Rectal smooth muscle tissue (tissue), 1 donor: ENCODE data around the gene RND3.

Source experiments
- H3K27ac ChIP-seq: one replicate; pipeline ENCODE4 v1.7.0; 2013; ENCODE audit warnings: low read depth, low read length, inconsistent platforms
- H3K27me3 ChIP-seq: one replicate; pipeline ENCODE4 v1.7.0; 2013; ENCODE audit warnings: low read length; ENCODE audit not compliant: control insufficient read depth, insufficient read depth
- H3K36me3 ChIP-seq: one replicate; pipeline ENCODE4 v1.7.0; 2013; ENCODE audit warnings: low read length; ENCODE audit not compliant: control insufficient read depth, insufficient read depth
- H3K4me1 ChIP-seq: one replicate; pipeline ENCODE4 v1.7.0; 2013; ENCODE audit warnings: low read length; ENCODE audit not compliant: control insufficient read depth, insufficient read depth
- H3K4me3 ChIP-seq: one replicate; pipeline ENCODE4 v1.7.0; 2013; ENCODE audit warnings: low read length
- H3K9ac ChIP-seq: one replicate; pipeline ENCODE4 v1.7.0; 2013; ENCODE audit warnings: low read length

Gene RND3, protein sequence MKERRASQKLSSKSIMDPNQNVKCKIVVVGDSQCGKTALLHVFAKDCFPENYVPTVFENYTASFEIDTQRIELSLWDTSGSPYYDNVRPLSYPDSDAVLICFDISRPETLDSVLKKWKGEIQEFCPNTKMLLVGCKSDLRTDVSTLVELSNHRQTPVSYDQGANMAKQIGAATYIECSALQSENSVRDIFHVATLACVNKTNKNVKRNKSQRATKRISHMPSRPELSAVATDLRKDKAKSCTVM

GRCh38 chr2:150487537-150488429 is at the start of gene RND3:
Gene RND3, minus strand, starts transcription at chr2:150487667. Its CDS starts 250 bp downstream, at chr2:150487417.
- Histone ChIP-seq H3K27ac (peak within 1 kb of the TSS; percentile 93), H3K9ac (no peak within 1 kb of the TSS), H3K36me3 (no peaks in the 10 kb centered on the region)

GRCh38 chr2:150535176-150535575 is 47.7 kb upstream of the RND3 start:
- no peaks in the 10 kb centered on the region for H3K36me3 ChIP-seq

More at GRCh38 chr2:150487537-150488429, at the start of gene RND3:
- H3K4me1 ChIP-seq, result peaks cover 14% of the 10 kb centered on the region
- no peaks in the 10 kb centered on the region for H3K27me3 ChIP-seq
- H3K4me3 ChIP-seq, result peak within 1 kb of the TSS; percentile 93

DNA sequence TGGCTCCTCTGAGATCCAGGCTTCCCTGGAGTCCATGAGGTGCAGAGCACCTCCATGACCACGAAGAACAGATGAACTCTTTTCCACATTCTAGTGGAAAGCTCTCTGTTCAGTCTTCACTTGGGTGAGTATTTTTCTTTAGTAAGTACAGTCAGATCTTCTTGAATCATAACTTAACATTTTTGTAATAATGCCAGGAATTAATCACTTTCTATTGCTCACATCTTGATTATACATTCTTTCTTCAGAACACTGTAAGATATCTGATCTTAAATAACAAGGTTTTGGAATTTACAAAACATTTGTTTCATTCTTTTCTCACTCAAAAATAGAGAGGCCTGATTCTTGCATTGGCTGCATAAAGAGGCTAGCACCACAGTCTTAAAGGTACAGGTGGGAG is 45.4 kb upstream of the RND3 start:
- no peak overlapping the region for H3K4me3 ChIP-seq
- H3K4me1 ChIP-seq, result no peaks in the 10 kb centered on the region
- no peak overlapping the region for H3K27ac ChIP-seq
- H3K36me3 ChIP-seq, result no peaks in the 10 kb centered on the region
- no peak overlapping the region for H3K9ac ChIP-seq
- peaks cover 2% of the 10 kb centered on the region for H3K27me3 ChIP-seq

More at GRCh38 chr2:150535176-150535575, 47.7 kb upstream of the RND3 start:
- no peaks in the 10 kb centered on the region for H3K4me1 ChIP-seq
- H3K4me3 ChIP-seq, result no peak overlapping the region
- H3K27ac ChIP-seq, result no peak overlapping the region
- no peak overlapping the region for H3K9ac ChIP-seq
- H3K27me3 ChIP-seq, result peaks cover 2% of the 10 kb centered on the region

DNA sequence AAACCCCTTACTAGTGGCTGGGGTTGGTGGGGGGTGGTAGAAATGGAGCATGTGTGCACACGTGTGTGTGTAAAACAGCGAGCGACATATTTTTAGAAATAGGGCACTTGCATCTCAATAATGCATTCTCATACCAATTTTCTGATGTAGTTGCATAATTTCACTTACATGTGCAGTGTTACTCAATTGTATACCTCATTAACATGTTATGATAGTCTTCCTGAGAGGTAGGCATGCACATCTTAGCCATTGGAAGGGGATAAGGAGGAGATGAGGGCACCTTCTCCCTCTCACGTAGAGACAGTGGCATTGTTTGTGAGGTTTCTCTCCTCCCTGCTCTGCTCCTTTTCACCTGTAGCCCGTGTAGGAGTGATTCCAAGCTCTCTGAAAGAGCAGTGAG is 44.6 kb upstream of the RND3 start:
- no peak overlapping the region for H3K9ac ChIP-seq
- H3K4me1 ChIP-seq, result no peaks in the 10 kb centered on the region
- no peak overlapping the region for H3K27ac ChIP-seq
- H3K4me3 ChIP-seq, result no peak overlapping the region
- peaks cover 2% of the 10 kb centered on the region for H3K27me3 ChIP-seq
- H3K36me3 ChIP-seq, result no peaks in the 10 kb centered on the region

- Histone ChIP-seq H3K4me3 (no peak overlapping the region), H3K36me3 (no peaks in the 10 kb centered on the region), H3K4me1 (no peaks in the 10 kb centered on the region), H3K9ac (no peak overlapping the region), H3K27me3 (peaks cover 2% of the 10 kb centered on the region), H3K27ac (no peak overlapping the region)
Measured at GRCh38 chr2:150531591-150531990, 44.1 kb upstream of the RND3 start.

DNA sequence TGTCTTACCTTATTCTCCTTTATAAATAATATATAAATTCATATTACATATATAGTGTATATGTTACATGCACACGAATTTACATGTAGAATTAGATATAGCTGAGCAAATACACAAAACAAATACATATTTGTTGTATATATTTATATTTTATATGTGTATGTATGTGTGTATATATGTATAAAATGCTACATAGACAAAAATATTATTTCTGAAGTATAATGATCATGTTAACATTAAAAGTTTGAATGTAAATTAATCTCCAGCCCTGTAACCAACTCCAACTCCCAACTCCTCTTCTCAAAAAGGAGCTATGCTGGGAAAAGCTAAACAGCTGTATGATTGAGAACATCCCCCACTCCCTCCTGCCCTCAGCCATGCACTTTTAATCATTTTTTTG is 42.7 kb upstream of the RND3 start:
- Histone ChIP-seq H3K27ac (no peak overlapping the region), H3K9ac (no peak overlapping the region), H3K27me3 (peaks cover 2% of the 10 kb centered on the region), H3K4me3 (no peak overlapping the region), H3K36me3 (no peaks in the 10 kb centered on the region), H3K4me1 (no peaks in the 10 kb centered on the region)

DNA sequence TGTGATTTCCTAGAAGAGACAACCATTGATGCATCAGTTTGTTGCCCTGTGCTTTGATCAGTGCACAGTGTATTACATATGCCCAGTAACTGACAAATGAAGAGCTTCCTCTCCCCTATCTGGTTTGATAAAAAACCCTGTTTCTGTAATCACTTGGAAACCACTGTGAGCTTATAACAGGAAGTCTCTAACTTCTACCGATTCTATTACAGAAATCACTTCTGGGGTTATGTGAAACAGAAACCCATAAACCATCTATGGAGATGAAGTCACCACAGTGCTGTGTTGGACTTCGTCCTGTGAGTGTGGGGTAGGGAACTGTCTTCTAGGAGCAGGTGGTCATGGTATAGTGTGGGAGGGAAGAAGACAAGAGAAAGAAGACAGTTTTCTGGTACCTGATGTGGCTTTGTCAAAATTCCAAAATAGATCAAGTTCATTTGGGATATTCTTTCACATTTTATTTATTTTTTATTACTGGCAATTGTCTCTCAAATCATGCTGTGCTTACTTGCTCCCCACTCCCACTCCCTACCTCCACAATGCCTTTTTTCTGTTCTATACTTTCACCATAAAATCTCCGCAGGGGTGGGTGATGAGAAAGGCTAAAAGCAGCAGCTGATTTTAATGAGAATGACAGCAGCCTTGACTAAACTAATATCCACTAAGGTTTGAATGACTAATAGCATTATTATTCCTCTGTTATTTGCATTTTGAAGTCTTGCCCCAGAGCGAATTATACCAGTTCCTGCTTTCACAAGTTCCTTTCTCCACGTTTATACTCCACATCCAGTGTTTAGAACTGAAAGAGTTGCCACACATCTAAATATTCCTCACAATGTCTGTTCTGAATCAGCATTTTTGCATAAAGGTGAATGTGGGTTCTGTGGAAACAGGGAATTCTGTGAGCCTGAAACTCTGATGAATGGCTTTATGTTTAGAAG is 41.7 kb upstream of the RND3 start:
- no peaks in the 10 kb centered on the region for H3K4me1 ChIP-seq
- no peak overlapping the region for H3K4me3 ChIP-seq
- no peak overlapping the region for H3K27ac ChIP-seq
- peaks cover 2% of the 10 kb centered on the region for H3K27me3 ChIP-seq
- H3K9ac ChIP-seq, result no peak overlapping the region
- H3K36me3 ChIP-seq, result no peaks in the 10 kb centered on the region

- Histone ChIP-seq H3K27ac (no peak overlapping the region), H3K27me3 (no peaks in the 10 kb centered on the region), H3K36me3 (no peaks in the 10 kb centered on the region), H3K4me1 (no peaks in the 10 kb centered on the region), H3K9ac (no peak overlapping the region), H3K4me3 (no peak overlapping the region)
Measured at GRCh38 chr2:150526827-150527226, 39.4 kb upstream of the RND3 start.

- Histone ChIP-seq H3K27me3 (no peaks in the 10 kb centered on the region), H3K27ac (no peak overlapping the region), H3K36me3 (no peaks in the 10 kb centered on the region)
Measured at GRCh38 chr2:150526006-150526405, 38.5 kb upstream of the RND3 start.

DNA sequence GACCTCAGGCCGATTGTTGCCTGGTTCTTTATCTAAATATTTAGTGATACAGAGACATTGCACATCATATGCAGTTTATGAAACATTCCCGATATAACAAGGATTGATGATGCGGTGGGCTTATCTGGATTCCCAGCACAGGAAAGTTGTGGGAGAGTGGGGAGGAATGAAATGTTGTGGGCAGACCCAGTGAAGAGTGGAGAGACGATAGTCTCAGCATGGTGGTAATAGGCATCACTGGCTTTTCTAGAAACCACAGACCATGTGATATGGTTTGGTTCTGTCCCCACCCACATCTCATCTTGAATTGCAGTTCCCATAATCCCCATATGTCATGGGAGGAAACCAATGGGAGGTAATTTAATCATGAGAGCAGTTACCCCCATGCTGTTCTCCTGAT is 34.8 kb upstream of the RND3 start:
- H3K36me3 ChIP-seq, result no peaks in the 10 kb centered on the region
- no peak overlapping the region for H3K27ac ChIP-seq
- H3K9ac ChIP-seq, result no peak overlapping the region
- no peaks in the 10 kb centered on the region for H3K4me1 ChIP-seq
- no peaks in the 10 kb centered on the region for H3K27me3 ChIP-seq
- H3K4me3 ChIP-seq, result no peak overlapping the region

More at GRCh38 chr2:150526006-150526405, 38.5 kb upstream of the RND3 start:
- Histone ChIP-seq H3K4me3 (no peak overlapping the region), H3K4me1 (no peaks in the 10 kb centered on the region), H3K9ac (no peak overlapping the region)

GRCh38 chr2:150520887-150521664 is 33.6 kb upstream of the RND3 start:
- Histone ChIP-seq H3K27ac (no peak overlapping the region), H3K4me3 (no peak overlapping the region), H3K9ac (no peak overlapping the region), H3K27me3 (no peaks in the 10 kb centered on the region), H3K4me1 (no peaks in the 10 kb centered on the region), H3K36me3 (no peaks in the 10 kb centered on the region)
